Activated naive CD8-positive, alpha-beta T cell treated with anti-CD3 and anti-CD28 coated beads, Interleukin-2, amount 10 ng/mL, durations not matched to agents 7 days and 5 days (primary cell): ENCODE results near the gene MRPL11. TPM values are rescaled to one million over a fixed set of nuclear protein-coding genes. Genes with fewer than 3 reads are reported as not detected.

Experiments
- ATAC-seq: fragments of 150-1000 bp; cut with Tn5 transposase; one replicate; pipeline ENCODE4 v1.10.0; 2021; ENCODE audit warnings: low read depth, moderate library complexity
- POLR2A ChIA-PET: fragments of 350-600 bp; sonication (Branson Sonifier 250); formaldehyde crosslinking; loops from one replicate; lab custom pipeline; 2021; ENCODE audit warnings: antibody characterized with exemption; lab: Charles Lee
- DNase-seq: peaks from one replicate; pipeline ENCODE4 v3.0.0; 2021
- H3K27ac Mint-ChIP-seq: one replicate; pipeline ENCODE4 v1.8.0; 2022; ENCODE audit warnings: mild to moderate bottlenecking, mixed read lengths
- H3K27me3 Mint-ChIP-seq: one replicate; pipeline ENCODE4 v1.8.0; 2022; ENCODE audit warnings: mild to moderate bottlenecking, moderate library complexity, mixed read lengths
- H3K36me3 Mint-ChIP-seq: one replicate; pipeline ENCODE4 v1.8.0; 2021; ENCODE audit warnings: mild to moderate bottlenecking, mixed read lengths
- H3K4me1 Mint-ChIP-seq: one replicate; pipeline ENCODE4 v1.8.0; 2021; ENCODE audit warnings: mixed read lengths
- H3K4me3 Mint-ChIP-seq: one replicate; pipeline ENCODE4 v1.8.0; 2022; ENCODE audit warnings: mild to moderate bottlenecking, moderate library complexity, mixed read lengths
- H3K9me3 Mint-ChIP-seq: one replicate; pipeline ENCODE4 v1.8.0; 2021; ENCODE audit warnings: mixed read lengths
- total RNA-seq, 2 experiments: library from RNA; stranded (reverse); gene quantifications; one replicate each; pipeline ENCODE4 v1.2.3, GENCODE V29; 2021

Gene MRPL11
- total RNA-seq, 2 experiments from 2014 or later = 53.9 to 64.4 TPM

- H3K27ac Mint-ChIP-seq = no peak overlapping the region
Measured at GRCh38 chr11:66473608-66474515, 35.2 kb upstream of the MRPL11 start.

GRCh38 chr11:66473167-66473566, 34.5 kb upstream of the MRPL11 start:
- Mint-ChIP-seq H3K4me1 (peaks cover 7% of the 10 kb centered on the region), H3K9me3 (no peaks in the 10 kb centered on the region), H3K27ac (no peak overlapping the region), H3K27me3 (peaks cover 1% of the 10 kb centered on the region), H3K36me3 (peaks cover 1% of the 10 kb centered on the region), H3K4me3 (no peak overlapping the region)
- POLR2A ChIA-PET = no interaction called here
- no peak for ATAC-seq
- no peak for DNase-seq

More at GRCh38 chr11:66473608-66474515, 35.2 kb upstream of the MRPL11 start:
- Mint-ChIP-seq H3K36me3 (peaks cover 1% of the 10 kb centered on the region), H3K4me3 (no peak overlapping the region), H3K9me3 (no peaks in the 10 kb centered on the region), H3K4me1 (peaks cover 6% of the 10 kb centered on the region), H3K27me3 (no peaks in the 10 kb centered on the region)
- POLR2A ChIA-PET = no interaction called here
- DNase-seq (no peak), ATAC-seq (no peak)

- Mint-ChIP-seq H3K4me1 (peaks cover 13% of the 10 kb centered on the region), H3K27me3 (peaks cover 3% of the 10 kb centered on the region), H3K27ac (no peak overlapping the region), H3K36me3 (peaks cover 1% of the 10 kb centered on the region), H3K9me3 (no peaks in the 10 kb centered on the region), H3K4me3 (no peak overlapping the region)
- ATAC-seq = no peak
- no peak for DNase-seq
- POLR2A ChIA-PET = interaction anchor here (0.6 kb wide), 1 partner anchor 172 kb away, joined by 3 read pairs; no protein-coding TSS in a partner anchor
Measured at GRCh38 chr11:66472054-66472453, 33.4 kb upstream of the MRPL11 start.

- DNase-seq (no peak), ATAC-seq (no peak)
- peaks cover 3% of the 10 kb centered on the region for H3K27me3 Mint-ChIP-seq
- no peak overlapping the region for H3K4me3 Mint-ChIP-seq
- H3K9me3 Mint-ChIP-seq = no peaks in the 10 kb centered on the region
- POLR2A ChIA-PET = interaction anchor here (0.6 to 1.3 kb wide), 2 partner anchors 9 to 173 kb away, joined by 3 to 5 read pairs; partner anchors contain the start of gene DPP3
- H3K4me1 Mint-ChIP-seq = peaks cover 15% of the 10 kb centered on the region
- peaks cover 1% of the 10 kb centered on the region for H3K36me3 Mint-ChIP-seq
- H3K27ac Mint-ChIP-seq = peak overlapping the region; percentile 48
Measured at GRCh38 chr11:66471142-66471541, 32.5 kb upstream of the MRPL11 start.

- H3K4me1 Mint-ChIP-seq = peaks cover 19% of the 10 kb centered on the region
- H3K36me3 Mint-ChIP-seq = peaks cover 1% of the 10 kb centered on the region
- H3K9me3 Mint-ChIP-seq = no peaks in the 10 kb centered on the region
- DNase-seq (no peak), ATAC-seq (no peak)
- H3K27me3 Mint-ChIP-seq = peaks cover 3% of the 10 kb centered on the region
- POLR2A ChIA-PET = interaction anchor here (1.3 kb wide), 1 partner anchor 10 kb away, joined by 5 read pairs; the partner anchor contains the start of gene DPP3
- H3K27ac Mint-ChIP-seq = no peak overlapping the region
- no peak overlapping the region for H3K4me3 Mint-ChIP-seq
Measured at GRCh38 chr11:66470015-66470414, 31.4 kb upstream of the MRPL11 start.

- H3K36me3 Mint-ChIP-seq = peaks cover 1% of the 10 kb centered on the region
- POLR2A ChIA-PET = no interaction called here
- no peak overlapping the region for H3K27ac Mint-ChIP-seq
- ATAC-seq = no peak
- no peak overlapping the region for H3K4me3 Mint-ChIP-seq
- H3K9me3 Mint-ChIP-seq = no peaks in the 10 kb centered on the region
- H3K27me3 Mint-ChIP-seq = peaks cover 3% of the 10 kb centered on the region
- H3K4me1 Mint-ChIP-seq = peaks cover 20% of the 10 kb centered on the region
- no peak for DNase-seq
Measured at GRCh38 chr11:66469441-66469840, 30.8 kb upstream of the MRPL11 start.

- DNase-seq (no peak), ATAC-seq (no peak)
- no peaks in the 10 kb centered on the region for H3K9me3 Mint-ChIP-seq
- POLR2A ChIA-PET = no interaction called here
- peaks cover 20% of the 10 kb centered on the region for H3K4me1 Mint-ChIP-seq
- H3K4me3 Mint-ChIP-seq = peak overlapping the region; percentile 35
- peaks cover 3% of the 10 kb centered on the region for H3K27me3 Mint-ChIP-seq
- H3K27ac Mint-ChIP-seq = no peak overlapping the region
- peaks cover 1% of the 10 kb centered on the region for H3K36me3 Mint-ChIP-seq
Measured at GRCh38 chr11:66468691-66469090, 30.0 kb upstream of the MRPL11 start.

- ATAC-seq = no peak
- no peak for DNase-seq
- H3K36me3 Mint-ChIP-seq = peaks cover 3% of the 10 kb centered on the region
- peak overlapping the region; percentile 92 for H3K4me3 Mint-ChIP-seq
- peaks cover 25% of the 10 kb centered on the region for H3K4me1 Mint-ChIP-seq
- H3K27ac Mint-ChIP-seq = peak overlapping the region; percentile 56
- POLR2A ChIA-PET = interaction anchor here (2.3 kb wide), 1 partner anchor 13 kb away, joined by 22 read pairs; the partner anchor contains the start of gene DPP3
- no peaks in the 10 kb centered on the region for H3K9me3 Mint-ChIP-seq
- peaks cover 3% of the 10 kb centered on the region for H3K27me3 Mint-ChIP-seq
Measured at GRCh38 chr11:66467756-66468155, 29.1 kb upstream of the MRPL11 start.

GRCh38 chr11:66467034-66467659, 28.5 kb upstream of the MRPL11 start:
- Mint-ChIP-seq H3K27me3 (peaks cover 3% of the 10 kb centered on the region), H3K4me1 (peaks cover 29% of the 10 kb centered on the region), H3K9me3 (no peaks in the 10 kb centered on the region), H3K4me3 (peak overlapping the region; percentile 92), H3K36me3 (peaks cover 7% of the 10 kb centered on the region), H3K27ac (peak overlapping the region; percentile 56)
- peak; percentile 65 for ATAC-seq
- DNase-seq = no peak
- POLR2A ChIA-PET = interaction anchor here (0.6 to 2.7 kb wide), 11 partner anchors 13 to 375 kb away, joined by 4 to 22 read pairs (median 5); partner anchors contain the start of genes ACTN3, DPP3, MRPL11 and RBM14

- Mint-ChIP-seq H3K27me3 (peaks cover 3% of the 10 kb centered on the region), H3K27ac (peak within 1 kb of the TSS; percentile 71)
- POLR2A ChIA-PET = interaction anchor here (0.6 to 2.7 kb wide), 13 partner anchors 13 to 607 kb away, joined by 3 to 22 read pairs (median 5); partner anchors contain the start of genes ACTN3, DPP3, MRPL11 and RBM14
Measured at GRCh38 chr11:66466225-66467033, 27.8 kb upstream of the MRPL11 start, which contains the start of gene PELI3. TSS of gene PELI3 (plus strand) at chr11:66466905. CDS start at chr11:66468129, 1,224 bp downstream.

GRCh38 chr11:66465373-66466224, 27.0 kb upstream of the MRPL11 start:
- ATAC-seq (no peak), DNase-seq (no peak)
- POLR2A ChIA-PET = interaction anchor here (0.7 to 2.7 kb wide), 6 partner anchors 12 to 194 kb away, joined by 3 to 22 read pairs (median 6); partner anchors contain the start of genes DPP3 and MRPL11
- Mint-ChIP-seq H3K9me3 (peaks cover 2% of the 10 kb centered on the region), H3K36me3 (peaks cover 8% of the 10 kb centered on the region), H3K4me3 (peak overlapping the region; percentile 86), H3K27ac (peak overlapping the region; percentile 71), H3K27me3 (peaks cover 3% of the 10 kb centered on the region), H3K4me1 (peaks cover 31% of the 10 kb centered on the region)

More at GRCh38 chr11:66466225-66467033, 27.8 kb upstream of the MRPL11 start, which contains the start of gene PELI3:
- Mint-ChIP-seq H3K9me3 (peaks cover 2% of the 10 kb centered on the region), H3K4me3 (peak within 1 kb of the TSS; percentile 92), H3K36me3 (peaks cover 9% of the 10 kb centered on the region), H3K4me1 (peaks cover 31% of the 10 kb centered on the region)
- ATAC-seq (peak; percentile 80), DNase-seq (peak; percentile 94)
